Measurements from ENCODE around the gene RETREG3.

Gene RETREG3

GRCh38 chr17:42618442-42619150, 9.4 kb upstream of the RETREG3 start:
- no peak for TF ChIP-seq POLR2AphosphoS5 (IDR thresholded peaks at IDR 0.05; ENCODE audit: low read depth, low read length)
- no peak for TF ChIP-seq REST (IDR thresholded peaks at IDR 0.05; ENCODE audit: insufficient read depth in 1 of 2, low read depth in 2 of 2, low read length in 2 of 2)
- TF ChIP-seq TAF1 (IDR thresholded peaks at IDR 0.05; ENCODE audit: borderline replicate concordance, insufficient read depth, low read length): no peak
- TF ChIP-seq FOXP2 (optimal IDR thresholded peaks at IDR 0.05; ENCODE audit: borderline replicate concordance, extremely low read depth, extremely low read length, insufficient read depth): no peak
- TF ChIP-seq SIN3A (IDR thresholded peaks at IDR 0.05; ENCODE audit: borderline replicate concordance, insufficient read depth, low read length): no peak

- no peak for TF ChIP-seq SIN3A (IDR thresholded peaks at IDR 0.05; ENCODE audit: borderline replicate concordance, insufficient read depth, low read length)
- no peak for TF ChIP-seq REST (IDR thresholded peaks at IDR 0.05; ENCODE audit: insufficient read depth in 1 of 2, low read depth in 2 of 2, low read length in 2 of 2)
- no peak for TF ChIP-seq TAF1 (IDR thresholded peaks at IDR 0.05; ENCODE audit: borderline replicate concordance, insufficient read depth, low read length)
- TF ChIP-seq FOXP2 (optimal IDR thresholded peaks at IDR 0.05; ENCODE audit: borderline replicate concordance, extremely low read depth, extremely low read length, insufficient read depth): no peak
- TF ChIP-seq POLR2AphosphoS5 (IDR thresholded peaks at IDR 0.05; ENCODE audit: low read depth, low read length): no peak
Observed at GRCh38 chr17:42617956-42618431, 8.8 kb upstream of the RETREG3 start.

GRCh38 chr17:42613699-42614295, 4.6 kb upstream of the RETREG3 start:
- no peak for TF ChIP-seq FOXP2 (optimal IDR thresholded peaks at IDR 0.05; ENCODE audit: borderline replicate concordance, extremely low read depth, extremely low read length, insufficient read depth)
- no peak for TF ChIP-seq TAF1 (IDR thresholded peaks at IDR 0.05; ENCODE audit: borderline replicate concordance, insufficient read depth, low read length)
- TF ChIP-seq POLR2AphosphoS5 (IDR thresholded peaks at IDR 0.05; ENCODE audit: low read depth, low read length): no peak
- TF ChIP-seq SIN3A (IDR thresholded peaks at IDR 0.05; ENCODE audit: borderline replicate concordance, insufficient read depth, low read length): no peak
- no peak for TF ChIP-seq REST (IDR thresholded peaks at IDR 0.05; ENCODE audit: insufficient read depth in 1 of 2, low read depth in 2 of 2, low read length in 2 of 2)

GRCh38 chr17:42612013-42612412, 2.8 kb upstream of the RETREG3 start:
- TF ChIP-seq REST (IDR thresholded peaks at IDR 0.05; ENCODE audit: insufficient read depth in 1 of 2, low read depth in 2 of 2, low read length in 2 of 2) (no peak), TAF1 (IDR thresholded peaks at IDR 0.05; ENCODE audit: borderline replicate concordance, insufficient read depth, low read length) (no peak), FOXP2 (optimal IDR thresholded peaks at IDR 0.05; ENCODE audit: borderline replicate concordance, extremely low read depth, extremely low read length, insufficient read depth) (no peak), SIN3A (IDR thresholded peaks at IDR 0.05; ENCODE audit: borderline replicate concordance, insufficient read depth, low read length) (no peak), POLR2AphosphoS5 (IDR thresholded peaks at IDR 0.05; ENCODE audit: low read depth, low read length) (no peak; the same call in 1 of the 2 replicates)
